ENCODE data around the gene NTM. TPM values are rescaled to one million over a fixed set of nuclear protein-coding genes. Genes with fewer than 3 reads are reported as not detected.

The NTM gene
- total RNA-seq, 1 experiment from 2014 or later, result 16.4 TPM

- CTCF ChIA-PET, result no interaction called here
- POLR2A ChIA-PET, result no interaction called here
- peaks cover 8% of the 10 kb centered on the region; the same call in 1 of the 2 replicates for H3K9me3 Mint-ChIP-seq
- H3K27ac Mint-ChIP-seq, result no peak overlapping the region
- DNase-seq (ENCODE audit: low spot score) (no peak), ATAC-seq (no peak)
- H3K36me3 Mint-ChIP-seq, result no peaks in the 10 kb centered on the region
- H3K4me1 Mint-ChIP-seq, result no peaks in the 10 kb centered on the region
- no peaks in the 10 kb centered on the region; the same call in 1 of the 2 replicates for H3K27me3 Mint-ChIP-seq (ENCODE audit: low read depth)
- no peak overlapping the region for H3K4me3 Mint-ChIP-seq
- TF ChIP-seq ZBTB21 (CRISPR knock-in tag; IDR thresholded peaks at IDR 0.05; ENCODE audit: borderline replicate concordance) (no peak), HMGXB4 (CRISPR knock-in tag; IDR thresholded peaks at IDR 0.05) (no peak), EMX1 (CRISPR knock-in tag; IDR thresholded peaks at IDR 0.05) (no peak), AR (CRISPR knock-in tag; IDR thresholded peaks at IDR 0.05) (no peak), PRDM15 (CRISPR knock-in tag; IDR thresholded peaks at IDR 0.05) (no peak), RORB (CRISPR knock-in tag; IDR thresholded peaks at IDR 0.05) (no peak), NFYB (CRISPR knock-in tag; conservative IDR thresholded peaks at IDR 0.05; ENCODE audit: low read depth) (no peak)
These were observed 826.5 kb downstream of the NTM start for GRCh38 chr11:132196928-132197327.

- CTCF ChIA-PET, result interaction anchor here (1.0 to 1.9 kb wide), 2 partner anchors 14 to 333 kb away, joined by 4 to 7 read pairs; no protein-coding TSS in a partner anchor
- no peak overlapping the region for H3K27ac Mint-ChIP-seq
- H3K27me3 Mint-ChIP-seq (ENCODE audit: low read depth), result no peaks in the 10 kb centered on the region; the same call in 1 of the 2 replicates
These were observed 830.0 kb downstream of the NTM start for GRCh38 chr11:132200353-132200936.

GRCh38 chr11:132202621-132203020 is 832.2 kb downstream of the NTM start:
- no peak overlapping the region for H3K4me3 Mint-ChIP-seq
- POLR2A ChIA-PET, result no interaction called here

More at GRCh38 chr11:132200353-132200936, 830.0 kb downstream of the NTM start:
- TF ChIP-seq TP53 (CRISPR knock-in tag; IDR thresholded peaks at IDR 0.05) (no peak), E2F1 (CRISPR knock-in tag; IDR thresholded peaks at IDR 0.05) (no peak), OVOL2 (CRISPR knock-in tag; IDR thresholded peaks at IDR 0.05; ENCODE audit: borderline replicate concordance) (no peak), SMAD4 (CRISPR knock-in tag; IDR thresholded peaks at IDR 0.05) (no peak), NFE2L1 (CRISPR knock-in tag; IDR thresholded peaks at IDR 0.05) (no peak)
- Mint-ChIP-seq H3K9me3 (peaks cover 10% of the 10 kb centered on the region), H3K4me3 (no peak overlapping the region), H3K36me3 (no peaks in the 10 kb centered on the region), H3K4me1 (peaks cover 2% of the 10 kb centered on the region; the same call in 1 of the 2 replicates)
- POLR2A ChIA-PET, result no interaction called here
- ATAC-seq (no peak), DNase-seq (ENCODE audit: low spot score) (no peak)

More at GRCh38 chr11:132202621-132203020, 832.2 kb downstream of the NTM start:
- no peak for DNase-seq (ENCODE audit: low spot score)
- Mint-ChIP-seq H3K9me3 (peaks cover 24% of the 10 kb centered on the region), H3K4me1 (peaks cover 2% of the 10 kb centered on the region; the same call in 1 of the 2 replicates), H3K36me3 (peaks cover 8% of the 10 kb centered on the region), H3K27me3 (ENCODE audit: low read depth) (peaks cover 2% of the 10 kb centered on the region; the same call in 1 of the 2 replicates), H3K27ac (no peak overlapping the region)
- ATAC-seq, result no peak
- CTCF ChIA-PET, result no interaction called here
- TF ChIP-seq ATF6 (CRISPR knock-in tag; IDR thresholded peaks at IDR 0.05), result no peak
- no peak for TF ChIP-seq SOX15 (CRISPR knock-in tag; IDR thresholded peaks at IDR 0.05)
- TF ChIP-seq GABPB1 (CRISPR knock-in tag; IDR thresholded peaks at IDR 0.05), result no peak
- no peak for TF ChIP-seq PRRX2 (CRISPR knock-in tag; IDR thresholded peaks at IDR 0.05)
- no peak for TF ChIP-seq ATF1 (CRISPR knock-in tag; IDR thresholded peaks at IDR 0.05)
- no peak for TF ChIP-seq NFE2L1 (CRISPR knock-in tag; IDR thresholded peaks at IDR 0.05)
- no peak for TF ChIP-seq GTF2I (CRISPR knock-in tag; conservative IDR thresholded peaks at IDR 0.05)
- no peak for TF ChIP-seq ETV6 (CRISPR knock-in tag; IDR thresholded peaks at IDR 0.05)
- no peak for TF ChIP-seq NFYB (CRISPR knock-in tag; conservative IDR thresholded peaks at IDR 0.05; ENCODE audit: low read depth)
- no peak for TF ChIP-seq USF1 (CRISPR knock-in tag; IDR thresholded peaks at IDR 0.05)
